ENCODE data around the gene AMY2A. TPM values are rescaled to one million over a fixed set of nuclear protein-coding genes. Genes with fewer than 3 reads are reported as not detected.
"Not testable (repeated sequence)": the region's sequence is repeated elsewhere in the genome, so short reads cannot be mapped to it uniquely, and the experiment has no call there.

The AMY2A gene
- polyA plus RNA-seq, 1 experiment: not detected

DNA sequence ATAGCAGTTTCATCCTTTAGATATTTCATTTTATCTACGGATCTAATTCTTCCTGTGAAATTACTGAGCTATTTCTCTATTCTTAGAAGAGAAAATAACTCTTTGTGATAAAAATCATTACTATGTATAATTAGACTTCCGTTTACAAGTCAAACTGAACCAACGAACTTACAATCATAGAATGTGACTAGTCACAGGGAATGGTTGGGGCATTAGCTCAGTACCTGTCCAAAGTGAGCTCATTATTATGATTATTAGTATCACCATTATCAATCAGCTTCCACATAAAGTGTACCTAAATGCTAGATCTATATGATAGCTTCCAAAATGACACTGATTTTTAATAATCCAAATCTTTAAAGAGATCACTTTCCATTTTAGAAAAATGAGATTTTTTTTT, 33.3 kb upstream of the AMY2A start:
- no peak for DNase-seq (ENCODE audit: low read depth, low spot score)
- Histone ChIP-seq H3K4me3 (ENCODE audit: low read depth, low read length) (no peak overlapping the region), H3K9me3 (ENCODE audit: control insufficient read depth, insufficient read depth, low read length) (no peaks in the 10 kb centered on the region), H3K27me3 (ENCODE audit: control insufficient read depth, insufficient read depth, low read length) (no peaks in the 10 kb centered on the region), H3K27ac (ENCODE audit: low read depth, low read length) (no peak overlapping the region)
- POLR2A ChIA-PET: no interaction called here
- CTCF ChIA-PET: no interaction called here
- TF ChIP-seq, protein P1, sequence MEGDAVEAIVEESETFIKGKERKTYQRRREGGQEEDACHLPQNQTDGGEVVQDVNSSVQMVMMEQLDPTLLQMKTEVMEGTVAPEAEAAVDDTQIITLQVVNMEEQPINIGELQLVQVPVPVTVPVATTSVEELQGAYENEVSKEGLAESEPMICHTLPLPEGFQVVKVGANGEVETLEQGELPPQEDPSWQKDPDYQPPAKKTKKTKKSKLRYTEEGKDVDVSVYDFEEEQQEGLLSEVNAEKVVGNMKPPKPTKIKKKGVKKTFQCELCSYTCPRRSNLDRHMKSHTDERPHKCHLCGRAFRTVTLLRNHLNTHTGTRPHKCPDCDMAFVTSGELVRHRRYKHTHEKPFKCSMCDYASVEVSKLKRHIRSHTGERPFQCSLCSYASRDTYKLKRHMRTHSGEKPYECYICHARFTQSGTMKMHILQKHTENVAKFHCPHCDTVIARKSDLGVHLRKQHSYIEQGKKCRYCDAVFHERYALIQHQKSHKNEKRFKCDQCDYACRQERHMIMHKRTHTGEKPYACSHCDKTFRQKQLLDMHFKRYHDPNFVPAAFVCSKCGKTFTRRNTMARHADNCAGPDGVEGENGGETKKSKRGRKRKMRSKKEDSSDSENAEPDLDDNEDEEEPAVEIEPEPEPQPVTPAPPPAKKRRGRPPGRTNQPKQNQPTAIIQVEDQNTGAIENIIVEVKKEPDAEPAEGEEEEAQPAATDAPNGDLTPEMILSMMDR (IDR thresholded peaks at IDR 0.05; ENCODE audit: low read depth, low read length): no peak

DNA sequence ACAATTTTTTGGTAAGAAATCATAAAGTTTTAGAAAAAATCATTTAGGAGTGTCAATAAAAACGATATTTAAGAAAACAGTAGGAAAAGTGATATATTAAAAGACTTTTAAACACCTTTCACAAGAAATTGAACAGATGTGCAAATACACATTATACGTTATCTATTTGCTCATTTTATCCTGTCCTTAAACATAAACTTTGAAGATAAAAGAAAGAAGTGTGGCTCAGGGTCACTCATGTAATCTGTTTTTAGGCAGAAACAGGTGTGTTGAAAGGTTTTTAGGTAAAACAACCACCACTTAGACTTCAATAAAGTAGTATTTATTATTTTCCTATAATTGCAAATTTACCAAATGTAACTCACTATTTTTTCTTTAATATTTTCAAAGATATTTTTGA, 32.7 kb upstream of the AMY2A start:
- TF ChIP-seq, protein P1 (IDR thresholded peaks at IDR 0.05; ENCODE audit: low read depth, low read length): no peak
- Histone ChIP-seq H3K4me3 (ENCODE audit: low read depth, low read length) (no peak overlapping the region), H3K27ac (ENCODE audit: low read depth, low read length) (no peak overlapping the region), H3K9me3 (ENCODE audit: control insufficient read depth, insufficient read depth, low read length) (no peaks in the 10 kb centered on the region), H3K27me3 (ENCODE audit: control insufficient read depth, insufficient read depth, low read length) (no peaks in the 10 kb centered on the region)
- CTCF ChIA-PET: no interaction called here
- no peak for DNase-seq (ENCODE audit: low read depth, low spot score)
- POLR2A ChIA-PET: no interaction called here

DNA sequence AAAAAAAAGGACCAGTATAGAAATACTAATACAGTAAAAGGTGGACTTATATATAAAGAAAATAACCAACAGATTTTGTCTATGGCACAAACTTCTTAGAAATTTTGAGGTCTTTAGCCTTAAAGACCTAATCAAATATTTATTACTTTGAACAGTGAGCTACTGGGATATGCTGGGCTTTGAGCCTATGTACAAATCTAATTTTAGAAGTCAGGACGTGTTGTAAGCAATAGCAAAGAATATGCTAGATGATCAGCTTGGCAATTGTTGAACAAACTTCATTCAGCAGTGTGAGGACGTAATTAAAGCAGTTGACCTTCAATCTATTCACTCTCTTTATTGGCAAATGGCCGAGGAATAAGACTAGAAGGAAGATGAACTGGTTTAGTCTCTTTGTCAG, 14.5 kb upstream of the AMY2A start:
- H3K27me3 ChIP-seq (ENCODE audit: control insufficient read depth, insufficient read depth, low read length); POLR2A ChIA-PET; H3K27ac ChIP-seq (ENCODE audit: low read depth, low read length); H3K4me3 ChIP-seq (ENCODE audit: low read depth, low read length); DNase-seq (ENCODE audit: low read depth, low spot score); CTCF ChIA-PET; H3K9me3 ChIP-seq (ENCODE audit: control insufficient read depth, insufficient read depth, low read length): not testable (repeated sequence)

DNA sequence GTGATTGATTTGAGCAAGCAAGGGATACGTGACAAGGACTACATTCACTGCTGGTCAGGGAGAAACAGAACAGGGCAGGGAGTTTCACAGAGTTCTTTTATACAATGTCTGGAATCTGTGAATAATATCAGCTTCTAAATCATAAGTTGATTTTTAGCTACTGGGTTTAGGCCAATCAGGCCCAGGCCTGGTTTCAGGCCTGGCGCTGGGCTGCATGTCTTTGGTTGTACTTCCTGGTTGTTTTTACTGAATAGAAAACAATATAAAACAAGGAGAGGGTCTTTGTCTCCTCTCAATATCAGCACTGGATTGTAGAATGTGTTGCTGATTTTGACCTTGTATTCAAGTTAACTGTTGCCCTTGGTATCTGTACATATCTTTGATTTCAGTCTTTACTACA, 865 bp upstream of the AMY2A start:
- H3K27me3 ChIP-seq (ENCODE audit: control insufficient read depth, insufficient read depth, low read length): no peaks in the 10 kb centered on the region
- H3K9me3 ChIP-seq (ENCODE audit: control insufficient read depth, insufficient read depth, low read length): no peaks in the 10 kb centered on the region
- no peak overlapping the region for H3K4me3 ChIP-seq (ENCODE audit: low read depth, low read length)
- ChIA-PET CTCF (no interaction called here), POLR2A (no interaction called here)
- no peak overlapping the region for H3K27ac ChIP-seq (ENCODE audit: low read depth, low read length)
- no peak for DNase-seq (ENCODE audit: low read depth, low spot score)
- TF ChIP-seq, protein P1 (IDR thresholded peaks at IDR 0.05; ENCODE audit: low read depth, low read length): no peak

DNA sequence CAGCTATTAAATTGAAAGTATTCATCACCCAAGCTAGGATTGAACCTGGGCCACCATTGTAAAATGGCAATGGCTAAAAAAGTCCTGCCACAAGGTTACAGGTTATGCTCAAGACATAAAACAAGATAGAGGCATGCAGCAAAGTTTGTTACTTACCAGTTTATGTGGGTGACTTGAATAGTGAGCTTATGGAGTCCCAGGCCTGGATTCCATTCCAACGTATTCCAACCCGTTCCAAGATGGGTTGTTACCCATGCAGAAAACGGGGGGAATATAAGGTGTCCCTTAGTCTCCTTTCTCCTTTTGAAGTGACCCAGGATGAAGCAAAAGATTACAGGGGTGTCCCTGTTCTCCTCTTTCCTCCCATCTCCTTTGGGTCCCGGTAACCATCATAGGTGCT, 10.2 kb downstream of the AMY2A start:
- H3K9me3 ChIP-seq (ENCODE audit: control insufficient read depth, insufficient read depth, low read length); POLR2A ChIA-PET; H3K4me3 ChIP-seq (ENCODE audit: low read depth, low read length); DNase-seq (ENCODE audit: low read depth, low spot score); H3K27ac ChIP-seq (ENCODE audit: low read depth, low read length); H3K27me3 ChIP-seq (ENCODE audit: control insufficient read depth, insufficient read depth, low read length); CTCF ChIA-PET: not testable (repeated sequence)

DNA sequence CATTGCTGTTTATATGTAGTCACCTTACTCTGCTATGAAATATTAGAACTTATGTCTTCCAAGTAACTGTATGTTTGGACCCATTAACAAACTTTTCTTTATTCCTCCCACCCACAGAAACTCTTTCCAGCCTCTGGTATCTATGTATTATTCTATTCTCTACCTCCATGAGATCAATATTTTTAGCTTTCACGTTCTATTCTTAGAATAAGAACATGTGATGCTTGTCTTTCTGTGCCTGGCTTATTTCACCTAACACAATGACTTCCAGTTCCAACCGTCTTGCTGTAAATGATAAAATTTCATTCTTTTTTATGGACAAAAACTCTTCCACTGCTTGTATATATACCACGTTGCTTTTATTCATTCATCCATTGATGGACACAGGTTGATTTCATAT, 24.0 kb downstream of the AMY2A start:
- CTCF ChIA-PET; H3K27ac ChIP-seq (ENCODE audit: low read depth, low read length); H3K4me3 ChIP-seq (ENCODE audit: low read depth, low read length); POLR2A ChIA-PET; H3K9me3 ChIP-seq (ENCODE audit: control insufficient read depth, insufficient read depth, low read length); DNase-seq (ENCODE audit: low read depth, low spot score); H3K27me3 ChIP-seq (ENCODE audit: control insufficient read depth, insufficient read depth, low read length): not testable (repeated sequence)

DNA sequence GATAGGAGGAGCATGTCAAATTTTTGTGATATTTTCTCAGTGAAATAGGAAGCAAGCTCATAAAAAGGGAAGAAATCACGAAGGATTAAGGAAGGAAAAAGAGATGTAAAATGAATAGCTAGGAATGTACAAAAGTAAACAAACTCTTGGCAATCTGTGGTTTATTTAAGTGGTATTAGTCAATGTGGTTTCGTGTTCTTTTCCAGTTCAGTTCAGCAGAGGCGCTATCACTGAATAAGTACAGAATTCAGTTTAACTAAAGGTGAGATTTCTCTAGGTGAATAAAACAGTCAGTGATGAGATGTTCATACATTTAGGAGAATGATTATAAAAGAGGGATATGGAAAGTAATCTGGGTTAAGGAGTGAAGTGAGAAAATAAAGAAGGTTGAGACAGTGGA, 26.7 kb downstream of the AMY2A start:
- H3K27ac ChIP-seq (ENCODE audit: low read depth, low read length); H3K27me3 ChIP-seq (ENCODE audit: control insufficient read depth, insufficient read depth, low read length); H3K4me3 ChIP-seq (ENCODE audit: low read depth, low read length); DNase-seq (ENCODE audit: low read depth, low spot score); H3K9me3 ChIP-seq (ENCODE audit: control insufficient read depth, insufficient read depth, low read length); POLR2A ChIA-PET; CTCF ChIA-PET: not testable (repeated sequence)

DNA sequence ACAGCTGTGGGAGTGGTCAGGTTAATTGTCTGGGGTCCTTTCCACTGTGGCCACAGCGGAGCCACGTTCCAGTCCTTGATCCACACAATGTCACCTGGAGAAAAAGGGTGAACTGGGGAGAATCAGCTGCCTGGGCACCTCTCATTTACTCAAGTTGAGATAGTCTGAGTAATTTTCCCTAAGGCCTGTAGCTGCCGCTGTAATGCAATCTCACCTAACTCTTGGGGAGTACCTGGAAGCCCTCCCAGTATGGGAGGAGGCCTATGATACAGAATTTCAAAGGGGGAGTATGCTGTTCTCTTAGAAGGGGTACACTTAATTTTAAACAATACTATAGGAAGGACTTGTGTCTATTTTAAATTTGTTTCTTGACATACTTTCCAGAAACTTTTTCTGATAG, 33.1 kb downstream of the AMY2A start:
- CTCF ChIA-PET; H3K4me3 ChIP-seq (ENCODE audit: low read depth, low read length); H3K27ac ChIP-seq (ENCODE audit: low read depth, low read length); POLR2A ChIA-PET; DNase-seq (ENCODE audit: low read depth, low spot score); H3K27me3 ChIP-seq (ENCODE audit: control insufficient read depth, insufficient read depth, low read length); H3K9me3 ChIP-seq (ENCODE audit: control insufficient read depth, insufficient read depth, low read length): not testable (repeated sequence)

DNA sequence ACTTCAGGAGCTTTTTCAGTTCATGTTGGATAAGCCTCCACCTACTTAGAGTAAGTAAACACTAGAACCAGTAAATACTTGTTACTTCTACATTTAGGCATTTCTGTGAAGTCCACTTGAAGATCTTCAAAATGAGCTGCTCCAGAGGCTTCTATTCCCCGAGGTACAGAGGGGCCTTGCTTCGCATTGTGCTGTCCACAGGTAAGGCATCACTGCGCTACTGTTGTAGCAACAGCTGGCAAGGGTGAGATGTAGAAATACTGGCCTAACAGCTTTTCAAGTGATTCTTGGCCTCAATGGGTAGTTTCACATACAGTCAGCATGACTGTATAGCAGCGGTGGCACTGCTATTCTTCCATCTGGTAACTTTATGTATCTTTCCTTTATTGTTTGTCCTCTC, 33.7 kb downstream of the AMY2A start:
- POLR2A ChIA-PET, CTCF ChIA-PET: not testable (repeated sequence)

DNA sequence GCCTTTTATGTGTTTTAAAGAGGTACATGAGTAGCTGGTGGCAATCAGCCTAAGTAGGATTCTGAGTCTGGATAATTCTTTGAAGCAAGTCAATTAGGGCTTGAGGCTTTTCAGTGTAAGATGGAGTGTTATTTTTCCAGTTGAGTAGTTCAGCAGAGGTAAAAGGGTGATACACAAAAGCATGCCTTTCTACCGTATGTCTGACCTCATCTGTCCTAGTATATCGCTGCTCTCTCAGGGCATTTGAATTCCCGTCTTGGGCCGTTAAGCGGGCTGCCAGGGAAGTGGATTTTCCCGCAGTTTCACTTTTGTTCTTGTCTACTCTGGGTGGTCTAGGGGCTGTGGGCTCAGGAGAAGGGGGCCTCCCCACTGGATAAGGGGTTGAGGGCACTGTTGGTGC, 36.9 kb downstream of the AMY2A start:
- H3K9me3 ChIP-seq (ENCODE audit: control insufficient read depth, insufficient read depth, low read length); CTCF ChIA-PET; H3K4me3 ChIP-seq (ENCODE audit: low read depth, low read length); POLR2A ChIA-PET; H3K27me3 ChIP-seq (ENCODE audit: control insufficient read depth, insufficient read depth, low read length); H3K27ac ChIP-seq (ENCODE audit: low read depth, low read length); DNase-seq (ENCODE audit: low read depth, low spot score): not testable (repeated sequence)

More for the DNA sequence above, 33.7 kb downstream of the AMY2A start:
- not testable (repeated sequence) for H3K27ac ChIP-seq (ENCODE audit: low read depth, low read length); H3K9me3 ChIP-seq (ENCODE audit: control insufficient read depth, insufficient read depth, low read length); DNase-seq (ENCODE audit: low read depth, low spot score); H3K4me3 ChIP-seq (ENCODE audit: low read depth, low read length); H3K27me3 ChIP-seq (ENCODE audit: control insufficient read depth, insufficient read depth, low read length)

Data from AG04450 (cell line).